ENCODE results near the gene APMAP.

- TF ChIP-seq CTCF (IDR thresholded peaks at IDR 0.05) (no peak), POLR2A (IDR thresholded peaks at IDR 0.05) (no peak)
Measured at GRCh38 chr20:24970030-24970553, 22.5 kb downstream of the APMAP start.

Measured in tibial nerve (tissue), 3 donors.